Hematopoietic multipotent progenitor cell treated with erythropoietin and hydrocortisone succinate and interleukin-3 and kit ligand, for 6 days (in vitro differentiated cells): Measurements from ENCODE around the gene FLNC.

Experiments
- DNase-seq: peaks from one replicate; pipeline ENCODE4 v3.0.0-alpha.2; 2015

FLNC gene

DNA sequence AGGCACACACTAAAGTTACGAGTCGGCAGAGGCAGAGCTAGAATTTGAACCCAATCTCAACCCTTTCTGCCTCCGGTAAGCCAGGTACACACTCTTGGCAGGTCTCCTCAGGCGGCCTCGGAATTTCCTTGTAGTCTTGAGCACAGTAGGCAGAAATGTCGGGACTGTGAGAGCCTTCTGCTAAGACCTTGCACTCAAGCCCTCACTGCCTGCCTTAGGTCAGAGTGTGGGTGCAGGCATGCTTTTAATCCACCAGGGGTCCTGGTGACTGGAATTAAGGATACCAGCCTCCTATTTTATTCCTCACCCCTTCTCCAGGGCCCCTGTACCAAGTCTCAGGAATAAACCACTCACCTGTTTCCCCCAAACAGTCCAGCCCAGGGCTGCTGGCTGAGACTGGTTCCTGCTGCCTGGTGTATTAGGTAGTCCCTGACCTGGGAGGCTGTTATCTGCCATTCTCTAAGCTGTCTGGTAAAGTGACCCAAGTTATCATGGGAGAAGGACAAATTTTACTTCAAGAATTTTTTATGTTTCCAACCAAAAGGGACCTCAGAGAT lies 33.3 kb downstream of the FLNC start:
- peak; percentile 91 for DNase-seq

DNA sequence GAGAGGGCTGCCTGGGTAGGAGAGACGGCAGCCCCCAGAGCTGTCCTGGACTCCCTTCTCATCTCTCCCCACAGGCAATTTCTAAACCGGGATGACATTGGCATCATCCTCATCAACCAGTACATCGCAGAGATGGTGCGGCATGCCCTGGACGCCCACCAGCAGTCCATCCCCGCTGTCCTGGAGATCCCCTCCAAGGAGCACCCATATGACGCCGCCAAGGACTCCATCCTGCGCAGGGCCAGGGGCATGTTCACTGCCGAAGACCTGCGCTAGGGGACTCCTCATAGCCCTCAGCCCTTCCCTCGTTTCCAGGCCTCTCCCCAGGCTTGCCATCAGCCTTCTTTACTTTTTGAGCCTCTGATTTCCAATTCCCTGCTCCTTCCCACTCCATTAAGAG lies 35.1 kb downstream of the FLNC start:
- DNase-seq, result no peak

- no peak for DNase-seq
Measured at GRCh38 chr7:128865996-128866877, 36.0 kb downstream of the FLNC start.

GRCh38 chr7:128867241-128867640 lies 37.0 kb downstream of the FLNC start:
- no peak for DNase-seq

- no peak for DNase-seq
Measured at GRCh38 chr7:128867842-128868623, 37.8 kb downstream of the FLNC start.

- DNase-seq, result no peak
Measured at GRCh38 chr7:128868624-128869137, 38.5 kb downstream of the FLNC start.

- peak; percentile 75 for DNase-seq
Measured at GRCh38 chr7:128869138-128869943, 39.1 kb downstream of the FLNC start.

DNA sequence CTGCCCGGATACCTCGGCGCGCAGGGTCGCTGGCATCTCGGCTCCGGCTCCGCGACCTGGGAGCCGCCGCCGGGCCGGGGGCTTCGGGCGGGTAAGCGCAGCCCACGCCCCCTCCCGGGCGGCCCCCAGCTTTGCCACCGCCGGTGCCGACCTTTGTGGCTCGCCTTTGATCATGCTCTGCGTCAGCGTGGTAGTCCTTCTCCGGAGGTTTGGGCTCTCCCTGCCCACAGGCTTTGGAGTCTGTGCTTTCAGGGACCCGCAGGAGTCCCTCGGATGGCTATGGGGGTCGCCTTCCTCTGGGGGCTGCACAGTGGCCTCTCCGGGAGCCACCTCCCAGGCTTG lies 39.7 kb downstream of the FLNC start:
- DNase-seq, result peak; percentile 24

- DNase-seq, result no peak
Measured at GRCh38 chr7:128871050-128871449, 40.8 kb downstream of the FLNC start.

GRCh38 chr7:128872394-128872824 lies 42.2 kb downstream of the FLNC start:
- DNase-seq, result no peak

GRCh38 chr7:128873234-128873633 lies 43.0 kb downstream of the FLNC start:
- no peak for DNase-seq

DNA sequence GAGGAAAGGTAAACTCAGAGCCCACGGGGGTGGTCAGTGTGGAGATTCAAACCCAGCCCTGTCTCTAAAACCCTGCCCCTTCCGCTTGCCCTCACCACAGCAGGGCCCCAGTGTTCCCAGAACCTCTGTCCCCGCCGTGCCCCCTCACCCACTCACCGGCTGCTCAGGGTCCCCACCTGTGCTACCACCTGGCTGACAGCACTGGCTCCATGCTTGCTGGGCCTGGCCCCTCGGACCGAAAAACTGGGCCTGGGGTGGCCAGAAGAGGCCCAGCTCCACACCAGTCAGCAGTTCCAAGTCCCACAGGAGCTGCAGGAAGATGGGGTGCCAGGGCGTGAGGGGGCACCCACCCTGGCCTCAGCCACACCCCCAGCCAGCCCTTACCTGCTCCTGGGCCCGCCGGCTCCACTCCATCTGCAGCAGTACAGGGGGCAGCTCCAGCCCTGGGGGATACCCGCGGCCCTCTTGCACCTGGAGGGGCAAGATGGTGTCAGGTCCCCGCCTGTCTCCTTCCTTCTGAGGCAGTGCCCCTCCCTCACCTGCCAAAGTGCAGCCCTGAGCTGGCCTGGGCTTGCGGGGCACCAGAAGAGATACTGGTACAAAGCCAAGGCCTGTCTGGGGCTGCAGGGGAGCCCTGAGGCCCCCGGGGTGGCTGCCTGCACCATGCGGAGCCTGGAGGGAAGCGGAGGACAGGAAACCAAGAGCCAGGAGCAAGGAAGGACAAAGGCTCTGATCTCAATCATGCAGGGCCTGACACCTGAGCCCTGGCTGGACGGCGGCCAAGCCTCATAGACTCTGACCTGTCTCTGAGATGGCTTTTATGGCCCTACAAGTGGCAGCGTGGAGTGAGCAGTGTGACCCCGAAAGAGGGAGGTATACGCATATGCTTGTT lies 44.2 kb downstream of the FLNC start:
- DNase-seq, result no peak

GRCh38 chr7:128875523-128875948 lies 45.3 kb downstream of the FLNC start:
- no peak for DNase-seq

GRCh38 chr7:128876127-128876526 lies 45.9 kb downstream of the FLNC start:
- DNase-seq, result no peak

DNA sequence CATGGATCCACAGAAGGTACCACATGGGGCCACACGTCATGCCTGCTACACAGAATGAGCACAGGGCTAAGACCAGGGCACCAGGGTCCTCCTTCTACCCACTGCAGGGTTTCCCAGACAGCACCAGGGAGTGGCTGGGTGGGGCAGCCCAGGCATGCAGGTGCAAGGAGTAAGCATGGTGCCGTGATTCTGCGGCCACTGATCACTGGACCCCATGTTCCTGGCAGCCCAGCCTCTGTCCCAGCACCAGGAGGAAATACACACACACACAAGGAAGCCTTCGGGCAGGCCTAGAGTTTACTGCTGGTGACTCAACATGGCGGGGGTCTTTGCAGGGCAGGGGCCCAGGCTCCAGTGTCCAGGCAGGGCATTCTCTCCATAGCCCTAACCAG lies 46.4 kb downstream of the FLNC start:
- no peak for DNase-seq

- DNase-seq, result no peak
Measured at GRCh38 chr7:128876978-128877755, 47.0 kb downstream of the FLNC start.

- DNase-seq, result no peak
Measured at GRCh38 chr7:128877756-128878120, 47.5 kb downstream of the FLNC start.

- no peak for DNase-seq
Measured at GRCh38 chr7:128878226-128879105, 48.3 kb downstream of the FLNC start.

GRCh38 chr7:128879461-128879938 lies 49.3 kb downstream of the FLNC start:
- DNase-seq, result no peak
